Epithelial cell of prostate (primary cell): Measurements from ENCODE around the gene SYT15.

Experiments
- DNase-seq: peaks from one replicate; pipeline ENCODE4 v3.0.0-alpha.2; 2011; ENCODE audit warnings: low read depth, low spot score
- H3K27ac ChIP-seq: fragments of 450-650 bp; 2 replicates; pipeline ENCODE4 v1.5.1; 2017; ENCODE audit warnings: mild to moderate bottlenecking

SYT15 gene

GRCh38 chr10:46543466-46544377 lies 35.2 kb upstream of the SYT15 start:
- DNase-seq = no peak
- no peak overlapping the region for H3K27ac ChIP-seq

GRCh38 chr10:46544989-46545791 lies 33.7 kb upstream of the SYT15 start:
- no peak for DNase-seq
- no peak overlapping the region for H3K27ac ChIP-seq

- DNase-seq = no peak
- H3K27ac ChIP-seq = no peak overlapping the region
Observed at GRCh38 chr10:46545861-46546590, 32.9 kb upstream of the SYT15 start.

GRCh38 chr10:46546591-46547540 lies 32.1 kb upstream of the SYT15 start:
- H3K27ac ChIP-seq = no peak overlapping the region
- no peak for DNase-seq

GRCh38 chr10:46547541-46548497 lies 31.1 kb upstream of the SYT15 start:
- no peak overlapping the region for H3K27ac ChIP-seq
- no peak for DNase-seq

- no peak overlapping the region for H3K27ac ChIP-seq
- DNase-seq = no peak
Observed at GRCh38 chr10:46548498-46549090, 30.3 kb upstream of the SYT15 start.

- H3K27ac ChIP-seq = no peak overlapping the region
- DNase-seq = no peak
Observed at GRCh38 chr10:46549171-46550075, 29.5 kb upstream of the SYT15 start.

GRCh38 chr10:46550076-46550790 lies 28.7 kb upstream of the SYT15 start:
- DNase-seq = no peak
- H3K27ac ChIP-seq = no peak overlapping the region

- H3K27ac ChIP-seq = no peak overlapping the region
- no peak for DNase-seq
Observed at GRCh38 chr10:46550795-46551700, 27.9 kb upstream of the SYT15 start.

- no peak overlapping the region for H3K27ac ChIP-seq
- no peak for DNase-seq
Observed at GRCh38 chr10:46551701-46552525, 27.0 kb upstream of the SYT15 start.

GRCh38 chr10:46552526-46553237 lies 26.2 kb upstream of the SYT15 start:
- no peak overlapping the region for H3K27ac ChIP-seq
- DNase-seq = no peak

GRCh38 chr10:46553238-46554049 lies 25.5 kb upstream of the SYT15 start:
- no peak for DNase-seq
- H3K27ac ChIP-seq = no peak overlapping the region

- no peak for DNase-seq
Observed at GRCh38 chr10:46554166-46554781, 24.7 kb upstream of the SYT15 start.

More at GRCh38 chr10:46554166-46554781, 24.7 kb upstream of the SYT15 start:
- no peak overlapping the region for H3K27ac ChIP-seq
